ENCODE results near the gene FZD10.

Gene FZD10

DNA sequence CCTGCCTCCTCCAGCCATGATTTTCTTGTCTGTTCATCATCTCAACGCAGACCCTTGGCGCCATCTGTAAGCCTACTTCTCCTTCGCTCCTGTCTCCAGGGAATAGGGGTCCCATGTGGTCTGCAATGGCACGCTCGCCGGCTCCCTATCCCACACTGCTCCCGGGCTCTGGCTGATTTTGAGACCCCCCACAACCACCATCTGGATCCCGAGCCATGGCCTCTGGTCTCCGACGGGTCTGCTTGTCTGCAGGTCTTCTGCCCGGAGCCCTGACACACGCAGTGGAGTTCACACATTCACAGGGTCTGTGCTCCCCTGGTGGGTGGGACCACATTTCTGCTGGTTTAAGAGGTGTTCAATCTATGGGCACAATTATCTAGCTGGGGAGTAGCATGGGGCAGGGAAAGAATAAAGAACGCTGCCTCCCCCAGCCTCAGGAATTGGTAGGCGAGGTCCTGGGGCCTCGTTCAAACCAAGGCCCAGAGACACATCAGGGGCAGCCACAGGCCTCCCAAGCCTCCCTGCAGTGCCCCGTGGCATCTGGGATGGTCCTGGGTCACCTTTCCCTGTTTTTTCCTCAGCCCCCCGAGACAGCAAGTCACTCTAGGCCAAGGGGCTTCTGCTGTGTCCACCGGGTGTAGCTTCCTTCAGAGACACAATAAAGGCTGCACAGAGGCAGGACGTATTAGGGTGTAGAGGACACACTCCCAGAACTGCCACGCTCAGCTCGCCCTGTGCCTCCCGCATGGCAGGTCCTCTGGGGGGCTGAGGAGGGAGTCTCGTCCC, 21.5 kb downstream of the FZD10 start:
- DNase-seq = no peak

DNA sequence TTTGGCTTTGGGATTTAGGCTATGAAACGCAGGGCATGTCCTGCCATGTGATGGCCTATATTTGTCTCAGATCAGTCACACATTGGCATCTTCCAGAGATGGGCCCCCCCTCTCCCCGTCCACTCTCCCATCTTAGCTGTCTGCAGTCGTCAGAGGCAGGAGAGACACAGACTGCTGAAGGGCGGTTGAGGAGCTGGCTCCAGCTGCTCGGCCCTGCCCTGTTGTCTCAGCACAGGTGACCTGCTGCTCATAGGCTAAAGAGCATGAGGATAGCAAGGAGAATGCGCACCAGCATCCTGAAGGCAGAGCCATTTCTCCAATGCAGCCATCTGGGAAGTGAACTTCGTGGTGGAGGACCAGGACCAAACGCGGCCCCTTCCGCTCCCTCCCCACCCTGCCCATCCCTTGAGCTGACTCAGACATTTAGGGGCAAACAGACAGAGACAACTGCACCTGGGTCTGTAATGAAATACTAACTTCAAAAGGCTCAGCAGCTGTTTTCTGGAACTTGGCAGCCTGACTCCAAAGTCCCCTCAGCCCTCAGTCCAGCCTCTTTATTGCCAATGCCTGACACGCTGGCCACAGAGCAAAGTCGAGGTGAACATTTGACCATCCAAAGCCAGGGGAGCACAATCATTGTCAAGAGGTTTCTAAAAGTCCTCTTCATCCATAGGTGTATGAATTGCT, 22.3 kb downstream of the FZD10 start:
- no peak for DNase-seq

DNA sequence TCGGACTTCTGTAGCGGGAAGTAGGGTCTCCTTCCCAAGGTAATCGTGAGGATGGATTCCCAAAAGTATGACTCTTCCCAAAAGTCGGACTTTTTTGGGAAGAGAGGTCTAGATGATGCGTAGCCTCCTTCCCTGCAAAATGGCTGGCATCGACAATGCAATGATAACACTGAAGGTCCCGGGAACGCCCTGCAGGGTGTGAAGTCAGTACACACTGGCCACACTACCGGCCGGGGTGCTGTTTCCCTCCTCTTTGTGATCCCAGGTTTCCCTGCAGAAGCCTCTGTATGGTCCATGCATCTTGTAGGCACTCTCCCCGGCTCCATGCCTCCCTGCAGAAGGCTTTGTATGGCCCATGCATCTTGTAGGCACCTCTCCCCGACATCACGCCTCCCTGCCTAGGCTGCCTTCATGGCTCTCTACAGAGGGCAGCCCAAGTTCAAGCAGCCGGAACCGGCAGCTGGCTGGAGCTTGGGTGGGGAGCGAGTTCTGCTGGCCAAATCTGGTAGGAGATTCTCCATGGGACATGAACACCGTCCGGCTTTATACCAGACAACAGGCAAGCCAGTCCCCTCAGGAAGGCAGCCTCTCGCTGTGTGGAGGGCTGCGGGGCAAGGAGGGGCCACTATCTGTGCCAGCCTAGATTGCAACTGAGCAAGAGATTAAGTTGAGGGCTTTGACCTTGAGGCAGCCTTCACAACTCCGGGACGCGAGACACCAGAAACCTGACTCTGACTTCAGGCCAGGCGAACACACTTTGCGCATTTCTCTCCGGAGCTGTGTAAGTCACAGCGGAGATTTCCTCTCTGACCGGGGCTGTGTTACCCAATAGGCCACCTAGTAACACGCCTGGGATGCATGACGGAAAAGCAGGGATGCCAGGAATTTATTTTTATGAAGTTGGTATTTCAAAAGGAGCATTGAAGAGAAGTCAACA, 23.5 kb downstream of the FZD10 start:
- no peak for DNase-seq

DNA sequence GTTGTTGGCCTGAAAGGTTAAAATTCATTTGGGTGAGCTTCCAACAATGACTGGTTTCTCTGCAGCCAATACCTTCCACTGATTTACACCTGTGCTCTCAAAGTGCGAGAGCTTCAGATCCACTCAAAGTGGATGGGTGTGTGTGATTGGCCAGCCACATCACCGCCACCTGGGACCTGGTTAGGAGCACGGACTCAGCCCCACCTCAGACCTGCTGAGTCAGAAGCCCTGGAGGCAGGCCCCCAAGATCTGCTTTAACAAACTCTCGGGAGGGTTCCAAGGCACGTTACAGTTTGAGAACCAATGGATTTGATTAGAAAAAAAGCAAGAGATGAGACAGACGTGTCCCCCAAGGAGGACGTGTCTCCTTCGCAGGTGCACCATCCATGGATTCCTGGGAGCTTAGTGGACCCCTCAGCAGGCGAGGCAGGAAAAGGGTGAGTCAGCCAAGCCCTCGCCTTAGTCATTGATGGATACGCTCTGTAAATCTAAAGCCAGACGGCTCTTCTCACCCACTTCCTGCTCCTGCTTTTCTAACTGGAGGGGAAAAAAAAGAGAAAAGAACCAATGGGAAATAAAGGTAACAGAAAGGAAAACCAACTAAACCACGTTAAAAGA, 24.5 kb downstream of the FZD10 start:
- no peak for DNase-seq

- no peak for DNase-seq
These were observed 30.5 kb downstream of the FZD10 start for GRCh38 chr12:130192642-130193345.

DNA sequence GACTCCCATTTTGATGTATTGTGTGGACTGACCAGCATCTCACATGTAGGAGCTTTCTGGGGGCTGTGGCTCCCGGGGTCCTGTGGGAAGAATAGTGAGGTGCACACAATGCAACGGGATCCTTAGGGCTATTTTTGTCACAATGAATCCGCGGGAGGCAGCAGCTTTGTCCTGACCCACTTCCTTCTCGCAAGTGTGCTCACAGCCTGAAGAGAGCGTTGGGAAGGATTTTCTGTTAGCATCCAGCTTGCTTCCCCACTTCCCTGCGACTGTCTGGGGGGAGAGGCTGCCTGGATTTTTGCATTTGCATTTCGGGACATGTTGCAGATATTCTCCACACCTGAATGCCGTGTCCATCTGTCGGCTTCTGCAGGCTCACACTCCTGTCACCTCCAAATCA, 31.9 kb downstream of the FZD10 start:
- no peak for DNase-seq

- no peak for DNase-seq
These were observed 33.1 kb downstream of the FZD10 start for GRCh38 chr12:130195369-130195768.

GRCh38 chr12:130195776-130196175, 33.5 kb downstream of the FZD10 start:
- no peak for DNase-seq

GRCh38 chr12:130196827-130197226, 34.6 kb downstream of the FZD10 start:
- no peak for DNase-seq

DNA sequence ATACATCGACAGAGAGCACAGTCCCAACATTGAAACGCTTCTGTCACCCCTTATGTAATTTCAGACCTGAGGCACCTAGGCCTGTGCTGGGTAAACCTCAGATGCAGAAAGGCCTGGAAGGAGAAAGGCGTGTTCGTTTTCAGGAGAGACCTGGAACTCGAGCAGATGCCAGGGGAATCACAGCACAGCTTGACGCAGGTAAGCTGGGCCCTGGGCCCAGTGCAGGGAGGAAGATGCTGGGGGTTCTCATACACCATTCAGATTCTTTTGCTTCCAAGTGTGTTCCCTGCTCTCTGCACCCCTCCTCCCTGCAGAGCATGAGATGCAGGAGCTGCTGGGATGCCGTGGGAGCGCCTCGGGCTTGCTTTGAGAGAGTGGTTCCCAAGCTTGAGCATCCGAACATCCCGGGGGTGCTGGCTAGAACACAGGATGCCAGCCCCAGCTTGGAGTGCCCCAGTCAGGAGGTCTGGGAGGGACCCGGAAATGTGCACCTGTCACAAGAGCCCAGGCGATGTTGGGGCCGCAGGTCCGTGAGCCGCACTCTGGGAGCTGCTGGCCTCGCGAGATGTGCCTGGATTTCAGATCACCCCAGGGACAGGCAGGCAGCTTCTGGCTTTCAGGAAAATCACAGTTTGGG, 35.9 kb downstream of the FZD10 start:
- DNase-seq = no peak

DNA sequence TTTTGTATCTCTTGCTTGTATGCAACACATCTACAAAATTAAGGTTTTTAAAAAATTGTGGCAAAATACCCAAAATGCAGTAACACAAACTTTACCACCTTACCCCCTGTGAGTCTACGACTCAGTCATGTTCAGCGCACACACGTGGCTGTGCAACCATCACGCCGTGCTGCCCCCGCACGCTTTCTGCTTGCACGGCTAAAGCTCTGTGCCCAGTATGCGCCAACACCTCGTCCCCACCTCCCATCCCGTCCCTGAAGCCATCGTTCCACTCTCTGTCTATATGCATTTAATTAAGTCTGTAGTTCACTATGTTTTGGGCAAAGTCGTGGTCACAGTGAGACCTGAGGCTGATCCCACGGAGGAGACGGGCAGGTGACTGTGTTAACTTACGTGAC, 36.4 kb downstream of the FZD10 start:
- no peak for DNase-seq

- DNase-seq = no peak
These were observed 37.5 kb downstream of the FZD10 start for GRCh38 chr12:130199581-130200390.

DNA sequence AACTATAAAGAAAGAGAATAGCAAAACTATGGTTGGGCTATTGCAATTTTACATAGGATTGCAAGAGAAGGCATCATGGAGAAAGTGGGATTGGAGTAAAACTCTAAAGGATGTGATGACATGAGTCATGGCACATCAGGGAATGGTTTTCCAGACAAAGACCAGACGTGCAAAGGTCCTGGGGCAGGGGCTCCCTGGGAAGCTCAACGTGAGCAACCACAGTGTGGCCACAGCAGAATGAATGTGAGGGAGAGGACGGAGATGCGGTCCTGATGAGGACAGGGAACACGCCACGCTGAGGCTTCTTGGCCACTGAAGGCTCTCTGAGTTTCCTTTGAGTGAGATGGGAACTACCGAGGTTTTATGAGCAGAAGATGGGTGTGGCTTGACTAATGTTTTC, 38.2 kb downstream of the FZD10 start:
- no peak for DNase-seq

DNA sequence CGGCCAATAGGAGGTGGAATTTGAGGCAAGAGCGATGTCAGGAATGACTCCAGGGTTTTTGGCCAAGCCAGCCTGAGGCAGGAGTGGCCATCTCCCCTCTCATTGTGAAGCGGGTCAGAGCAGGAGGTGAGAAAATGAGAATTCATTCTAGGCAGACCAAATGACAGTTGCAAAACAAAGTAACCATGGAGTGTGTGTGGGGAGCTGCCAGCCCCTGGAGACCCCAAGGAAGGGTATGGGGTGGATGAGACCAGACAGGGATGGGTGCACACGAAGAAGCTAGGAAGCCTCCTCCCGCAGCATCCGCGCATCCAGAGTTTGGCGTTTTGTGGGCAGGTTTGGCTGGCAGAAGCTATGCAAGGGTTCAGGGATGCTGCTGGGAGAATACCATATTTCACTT, 38.8 kb downstream of the FZD10 start:
- no peak for DNase-seq

DNA sequence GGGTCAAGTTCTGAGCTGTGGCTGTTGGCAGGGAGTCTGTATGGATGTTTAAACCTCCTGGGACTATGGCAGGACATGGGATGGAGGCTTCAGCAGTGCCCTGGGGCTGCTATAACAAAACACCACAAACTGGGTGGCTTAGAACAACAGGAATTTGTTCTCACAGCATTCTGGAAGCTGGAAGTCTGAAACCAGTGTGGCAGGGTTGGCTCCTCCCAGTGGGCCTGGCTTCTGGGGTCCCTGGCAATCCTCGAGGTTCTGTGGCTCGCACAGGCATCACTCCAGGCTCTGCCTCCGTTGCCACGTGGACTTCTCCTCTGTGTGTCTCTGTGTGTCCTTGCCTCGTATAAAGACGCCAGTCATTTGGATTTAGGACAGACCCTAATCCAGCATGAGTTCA, 39.9 kb downstream of the FZD10 start:
- DNase-seq = no peak

DNA sequence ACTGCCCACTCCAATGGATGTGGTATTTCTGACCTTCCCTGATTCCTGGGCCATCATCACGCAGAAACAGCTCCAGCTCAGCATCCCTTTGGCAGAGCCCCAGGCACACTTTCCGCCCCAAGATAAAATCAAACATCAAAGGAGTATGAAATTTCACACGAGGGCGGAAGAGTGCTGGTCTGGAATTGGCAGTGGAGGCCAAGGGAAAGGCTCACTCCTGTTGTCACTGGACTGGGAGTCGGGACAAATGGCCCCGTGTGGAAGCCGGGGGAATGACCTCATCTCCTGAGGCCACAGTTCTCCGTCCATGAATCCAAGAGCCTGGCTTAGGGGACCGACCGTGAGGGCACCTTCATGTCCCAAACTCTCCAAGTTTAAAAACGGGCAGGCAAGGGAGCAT, 40.9 kb downstream of the FZD10 start:
- no peak for DNase-seq

DNA sequence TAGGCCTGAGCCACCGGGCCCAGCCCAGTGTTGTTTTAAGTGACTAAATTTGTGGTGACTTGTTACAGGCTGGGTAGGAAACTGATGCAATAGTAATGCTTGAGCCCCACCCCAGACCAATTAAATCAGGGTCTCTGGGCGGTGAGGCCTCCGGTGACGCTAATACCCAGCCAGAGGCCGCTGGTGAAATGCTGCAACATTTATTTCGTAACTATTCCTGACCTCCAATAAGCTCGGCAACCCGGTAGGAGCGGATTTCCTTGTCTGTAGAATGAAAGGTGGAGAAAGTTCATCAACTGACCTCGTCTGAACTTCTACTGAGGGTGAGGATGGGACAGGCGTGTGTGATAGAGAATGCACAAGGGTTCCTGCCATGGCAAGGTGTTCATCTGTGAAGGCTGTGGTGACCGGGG, 42.3 kb downstream of the FZD10 start:
- no peak for DNase-seq

DNA sequence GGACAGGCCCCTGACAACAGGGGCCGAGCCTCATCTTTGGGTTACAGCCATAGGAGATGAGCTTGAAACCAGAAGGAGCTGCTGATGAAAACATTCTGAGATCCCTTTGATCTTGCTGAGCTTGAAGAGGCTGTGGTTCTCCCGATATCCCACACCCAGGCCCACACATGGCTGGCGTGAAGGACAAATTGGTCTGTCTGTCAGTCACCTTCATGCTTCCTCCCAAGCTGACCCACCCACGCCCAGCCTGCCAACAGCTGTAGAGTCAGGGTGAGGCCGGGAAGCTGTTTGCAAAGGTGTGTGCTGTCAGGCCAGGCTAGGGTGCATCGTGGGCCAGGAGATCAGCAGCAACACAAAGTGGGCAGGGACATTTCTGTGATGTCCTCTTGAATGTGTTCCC, 43.2 kb downstream of the FZD10 start:
- no peak for DNase-seq

DNA sequence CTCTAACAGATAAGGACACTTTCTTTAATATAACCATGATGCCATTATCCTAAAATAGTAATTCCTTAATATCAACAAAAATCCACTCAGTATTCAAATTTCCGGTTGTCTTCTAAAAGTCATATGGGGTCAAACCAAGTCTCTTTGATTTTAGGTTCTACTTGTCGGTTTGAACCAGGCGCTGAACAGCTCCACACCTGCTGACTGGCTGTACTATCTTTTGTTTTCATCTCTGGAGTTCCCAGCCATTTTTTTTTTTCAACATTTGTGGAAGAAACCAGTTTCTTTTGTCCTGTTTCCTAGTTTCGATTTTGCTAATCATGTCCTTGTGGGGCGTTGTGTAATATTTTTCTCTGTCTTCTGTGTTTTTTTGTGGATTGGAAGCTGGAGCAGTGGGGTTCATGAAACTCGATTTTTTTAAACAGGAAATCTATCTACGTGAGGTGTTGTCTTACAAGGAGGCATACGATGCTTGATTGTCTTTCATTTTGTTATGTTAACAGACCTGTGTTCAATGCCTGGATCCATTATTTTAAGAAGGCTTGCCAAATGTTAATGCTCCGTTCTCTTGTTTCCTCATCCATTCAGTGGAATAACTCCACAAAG, 50.2 kb downstream of the FZD10 start:
- DNase-seq = no peak

DNA sequence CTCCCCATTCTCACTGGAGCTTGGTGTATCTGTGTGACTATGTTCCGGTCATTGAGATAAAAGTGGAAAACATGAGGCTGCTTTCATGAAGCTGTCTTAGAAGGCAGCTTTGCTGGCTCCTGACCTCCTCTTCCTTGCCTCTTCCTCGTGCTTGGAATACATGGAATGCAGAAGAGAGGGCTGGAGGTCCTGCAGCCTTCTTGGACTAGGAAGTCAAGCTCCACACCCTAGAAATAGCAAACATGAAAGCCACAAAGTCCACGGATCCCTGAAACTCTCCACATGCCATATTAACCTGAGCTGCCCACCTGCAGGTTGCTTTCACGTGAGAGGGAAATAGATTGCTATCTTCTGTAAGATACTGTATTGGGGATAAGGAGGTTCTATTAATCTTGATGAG, 51.0 kb downstream of the FZD10 start:
- DNase-seq = no peak

All from NCI-H774 (cell line).